Measurements from ENCODE around the gene DHRS7C. TPM values are rescaled to one million over a fixed set of nuclear protein-coding genes. Genes with fewer than 3 reads are reported as not detected.

The DHRS7C gene, protein sequence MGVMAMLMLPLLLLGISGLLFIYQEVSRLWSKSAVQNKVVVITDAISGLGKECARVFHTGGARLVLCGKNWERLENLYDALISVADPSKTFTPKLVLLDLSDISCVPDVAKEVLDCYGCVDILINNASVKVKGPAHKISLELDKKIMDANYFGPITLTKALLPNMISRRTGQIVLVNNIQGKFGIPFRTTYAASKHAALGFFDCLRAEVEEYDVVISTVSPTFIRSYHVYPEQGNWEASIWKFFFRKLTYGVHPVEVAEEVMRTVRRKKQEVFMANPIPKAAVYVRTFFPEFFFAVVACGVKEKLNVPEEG
- total RNA-seq (under 1 TPM in 1 of 2 donors, not detected in 1; 0.28 TPM), polyA plus RNA-seq (under 1 TPM in 1 of 2 donors, not detected in 1; 0.26 TPM)

DNA sequence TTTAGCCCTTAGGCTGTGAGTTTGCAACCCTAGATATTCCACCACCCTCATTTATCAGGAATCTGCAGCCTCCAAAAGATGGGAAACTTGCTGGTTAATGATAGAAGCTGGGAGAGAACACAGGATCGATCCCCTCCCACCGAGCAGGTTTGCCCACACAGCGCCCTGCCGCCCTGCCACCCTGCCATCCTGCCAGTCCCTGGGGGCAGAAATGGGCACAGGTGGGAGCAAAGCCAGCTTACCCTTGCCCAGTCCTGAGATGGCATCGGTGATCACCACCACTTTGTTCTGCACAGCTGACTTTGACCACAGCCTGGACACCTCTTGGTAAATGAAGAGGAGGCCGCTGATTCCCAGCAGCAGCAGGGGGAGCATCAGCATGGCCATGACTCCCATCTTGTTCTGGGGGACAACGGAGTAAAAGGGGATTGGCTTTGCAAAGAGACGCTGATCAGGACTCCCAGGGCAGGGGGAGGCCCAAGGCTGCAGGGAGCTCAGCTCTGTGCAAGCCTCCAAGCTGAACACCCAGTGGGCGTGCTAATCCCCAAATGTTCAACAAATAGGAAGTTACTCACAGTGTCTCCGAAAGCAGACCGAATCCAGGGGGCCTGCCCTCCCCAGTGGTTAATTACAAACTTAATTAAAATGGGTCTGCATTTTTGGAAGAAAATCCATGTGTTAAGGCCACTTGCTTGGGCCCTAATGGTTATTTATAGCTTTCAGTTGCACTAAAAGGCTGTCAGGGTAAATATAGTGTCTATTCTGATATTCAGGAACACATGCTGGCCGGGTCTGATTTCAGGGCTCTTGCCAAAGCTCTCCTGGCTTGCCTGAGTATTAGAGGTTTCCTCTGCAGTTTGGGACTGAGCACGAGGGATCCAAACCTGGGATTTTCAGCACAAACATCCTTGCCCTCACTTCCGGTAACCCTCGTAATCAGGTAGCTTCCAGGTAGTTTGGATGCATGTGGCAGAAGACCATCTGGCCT, at the start of gene DHRS7C:
Gene DHRS7C (minus strand): TSS at position 704 of the 988 bp plus-strand sequence. CDS start 308 bp downstream, at position 396.
- Histone ChIP-seq H3K9ac (ENCODE audit: low read depth in 1 of 2, low read length in 2 of 2) (no peak within 1 kb of the TSS), H3K9me3 (ENCODE audit: control insufficient read depth in 4 of 4, low read length in 3 of 4) (no peaks in the 10 kb centered on the region), H3K4me1 (ENCODE audit: control insufficient read depth in 4 of 4, insufficient read depth in 4 of 4, low read length in 3 of 4) (no peaks in the 10 kb centered on the region), H3K4me3 (ENCODE audit: low read depth in 1 of 3, low read length in 3 of 3) (no peak within 1 kb of the TSS), H3K36me3 (ENCODE audit: control insufficient read depth in 4 of 4, insufficient read depth in 3 of 4, low read depth in 1 of 4, low read length in 3 of 4) (no peaks in the 10 kb centered on the region), H3K27ac (ENCODE audit: low read depth in 1 of 2, low read length in 2 of 2) (no peak within 1 kb of the TSS), H3K27me3 (ENCODE audit: control insufficient read depth in 4 of 4, insufficient read depth in 4 of 4, low read length in 3 of 4) (peaks cover 0 to 3% (median 0%) of the 10 kb centered on the region in 4 donors)
- WGBS = 77% methylated on average over 15 of the region's 15 CpGs
- no peak for DNase-seq (ENCODE audit: low spot score)
- TF ChIP-seq FOXA1 (IDR thresholded peaks at IDR 0.05) (no peak), RXRA (IDR thresholded peaks at IDR 0.05) (no peak), JUND (IDR thresholded peaks at IDR 0.05) (no peak), HNF4A (conservative IDR thresholded peaks at IDR 0.05) (no peak), FOXA2 (IDR thresholded peaks at IDR 0.05) (no peak), HNF4G (IDR thresholded peaks at IDR 0.05) (no peak), GABPA (IDR thresholded peaks at IDR 0.05 in 1 of 2, conservative IDR thresholded peaks at IDR 0.05 in 1 of 2) (no peak), EGR1 (IDR thresholded peaks at IDR 0.05; ENCODE audit: low read depth in 2 of 2) (no peak)
- TF ChIP-seq, protein P1, sequence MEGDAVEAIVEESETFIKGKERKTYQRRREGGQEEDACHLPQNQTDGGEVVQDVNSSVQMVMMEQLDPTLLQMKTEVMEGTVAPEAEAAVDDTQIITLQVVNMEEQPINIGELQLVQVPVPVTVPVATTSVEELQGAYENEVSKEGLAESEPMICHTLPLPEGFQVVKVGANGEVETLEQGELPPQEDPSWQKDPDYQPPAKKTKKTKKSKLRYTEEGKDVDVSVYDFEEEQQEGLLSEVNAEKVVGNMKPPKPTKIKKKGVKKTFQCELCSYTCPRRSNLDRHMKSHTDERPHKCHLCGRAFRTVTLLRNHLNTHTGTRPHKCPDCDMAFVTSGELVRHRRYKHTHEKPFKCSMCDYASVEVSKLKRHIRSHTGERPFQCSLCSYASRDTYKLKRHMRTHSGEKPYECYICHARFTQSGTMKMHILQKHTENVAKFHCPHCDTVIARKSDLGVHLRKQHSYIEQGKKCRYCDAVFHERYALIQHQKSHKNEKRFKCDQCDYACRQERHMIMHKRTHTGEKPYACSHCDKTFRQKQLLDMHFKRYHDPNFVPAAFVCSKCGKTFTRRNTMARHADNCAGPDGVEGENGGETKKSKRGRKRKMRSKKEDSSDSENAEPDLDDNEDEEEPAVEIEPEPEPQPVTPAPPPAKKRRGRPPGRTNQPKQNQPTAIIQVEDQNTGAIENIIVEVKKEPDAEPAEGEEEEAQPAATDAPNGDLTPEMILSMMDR (IDR thresholded peaks at IDR 0.05; ENCODE audit: low read depth, low read length, missing input control) = no peak
- TF ChIP-seq, protein P2, sequence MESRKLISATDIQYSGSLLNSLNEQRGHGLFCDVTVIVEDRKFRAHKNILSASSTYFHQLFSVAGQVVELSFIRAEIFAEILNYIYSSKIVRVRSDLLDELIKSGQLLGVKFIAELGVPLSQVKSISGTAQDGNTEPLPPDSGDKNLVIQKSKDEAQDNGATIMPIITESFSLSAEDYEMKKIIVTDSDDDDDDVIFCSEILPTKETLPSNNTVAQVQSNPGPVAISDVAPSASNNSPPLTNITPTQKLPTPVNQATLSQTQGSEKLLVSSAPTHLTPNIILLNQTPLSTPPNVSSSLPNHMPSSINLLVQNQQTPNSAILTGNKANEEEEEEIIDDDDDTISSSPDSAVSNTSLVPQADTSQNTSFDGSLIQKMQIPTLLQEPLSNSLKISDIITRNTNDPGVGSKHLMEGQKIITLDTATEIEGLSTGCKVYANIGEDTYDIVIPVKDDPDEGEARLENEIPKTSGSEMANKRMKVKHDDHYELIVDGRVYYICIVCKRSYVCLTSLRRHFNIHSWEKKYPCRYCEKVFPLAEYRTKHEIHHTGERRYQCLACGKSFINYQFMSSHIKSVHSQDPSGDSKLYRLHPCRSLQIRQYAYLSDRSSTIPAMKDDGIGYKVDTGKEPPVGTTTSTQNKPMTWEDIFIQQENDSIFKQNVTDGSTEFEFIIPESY (IDR thresholded peaks at IDR 0.05) = no peak
- TF ChIP-seq, protein P3, sequence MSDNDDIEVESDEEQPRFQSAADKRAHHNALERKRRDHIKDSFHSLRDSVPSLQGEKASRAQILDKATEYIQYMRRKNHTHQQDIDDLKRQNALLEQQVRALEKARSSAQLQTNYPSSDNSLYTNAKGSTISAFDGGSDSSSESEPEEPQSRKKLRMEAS (IDR thresholded peaks at IDR 0.05) = no peak

DNA sequence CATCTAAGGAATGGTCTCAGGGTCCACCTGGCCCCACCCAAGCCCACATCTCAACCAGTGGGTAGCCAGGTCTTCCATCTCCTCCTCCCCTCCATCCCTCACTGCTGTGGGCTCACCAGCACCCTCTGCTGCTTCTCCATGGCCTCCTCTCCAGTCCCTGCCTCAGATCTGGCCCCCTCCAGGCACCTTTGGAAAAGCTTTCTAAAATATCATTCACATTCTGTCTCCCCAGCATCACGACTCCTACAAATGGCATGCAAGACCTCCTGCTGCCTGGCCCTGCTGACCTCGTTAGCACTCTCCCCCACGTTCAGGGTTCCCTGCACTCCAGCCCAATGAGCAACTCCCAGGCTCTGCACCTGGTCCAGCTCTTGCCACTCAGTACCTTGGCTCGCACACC, 48.0 kb upstream of the DHRS7C start:
- Histone ChIP-seq H3K9ac (ENCODE audit: low read depth in 1 of 2, low read length in 2 of 2) (no peak overlapping the region), H3K4me1 (ENCODE audit: control insufficient read depth in 4 of 4, insufficient read depth in 4 of 4, low read length in 3 of 4) (peaks cover 0 to 10% (median 9%) of the 10 kb centered on the region in 4 donors), H3K27me3 (ENCODE audit: control insufficient read depth in 4 of 4, insufficient read depth in 4 of 4, low read length in 3 of 4) (no peaks in the 10 kb centered on the region), H3K9me3 (ENCODE audit: control insufficient read depth in 4 of 4, low read length in 3 of 4) (no peaks in the 10 kb centered on the region), H3K36me3 (ENCODE audit: control insufficient read depth in 4 of 4, insufficient read depth in 3 of 4, low read depth in 1 of 4, low read length in 3 of 4) (no peaks in the 10 kb centered on the region), H3K4me3 (ENCODE audit: low read depth in 1 of 3, low read length in 3 of 3) (no peak overlapping the region), H3K27ac (ENCODE audit: low read depth in 1 of 2, low read length in 2 of 2) (no peak overlapping the region)
- no peak for DNase-seq (ENCODE audit: low spot score)
- WGBS = 72% methylated on average over 4 of the region's 4 CpGs
- TF ChIP-seq NR2F2 (IDR thresholded peaks at IDR 0.05) (no peak), FOXA2 (IDR thresholded peaks at IDR 0.05) (no peak), SP1 (IDR thresholded peaks at IDR 0.05) (no peak), EGR1 (IDR thresholded peaks at IDR 0.05; ENCODE audit: low read depth in 2 of 2) (no peak), FOXA1 (IDR thresholded peaks at IDR 0.05) (no peak), HNF4G (IDR thresholded peaks at IDR 0.05) (no peak), RXRA (IDR thresholded peaks at IDR 0.05) (no peak), JUND (IDR thresholded peaks at IDR 0.05) (no peak), HNF4A (conservative IDR thresholded peaks at IDR 0.05) (no peak), GABPA (IDR thresholded peaks at IDR 0.05 in 1 of 2, conservative IDR thresholded peaks at IDR 0.05 in 1 of 2) (no peak), YY1 (IDR thresholded peaks at IDR 0.05) (no peak), RAD21 (IDR thresholded peaks at IDR 0.05) (no peak), TAF1 (conservative IDR thresholded peaks at IDR 0.05) (no peak)
- TF ChIP-seq, protein P1 (IDR thresholded peaks at IDR 0.05; ENCODE audit: low read depth, low read length, missing input control) = no peak
- TF ChIP-seq, protein P4, sequence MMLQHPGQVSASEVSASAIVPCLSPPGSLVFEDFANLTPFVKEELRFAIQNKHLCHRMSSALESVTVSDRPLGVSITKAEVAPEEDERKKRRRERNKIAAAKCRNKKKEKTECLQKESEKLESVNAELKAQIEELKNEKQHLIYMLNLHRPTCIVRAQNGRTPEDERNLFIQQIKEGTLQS (IDR thresholded peaks at IDR 0.05) = no peak
- TF ChIP-seq, protein P5, sequence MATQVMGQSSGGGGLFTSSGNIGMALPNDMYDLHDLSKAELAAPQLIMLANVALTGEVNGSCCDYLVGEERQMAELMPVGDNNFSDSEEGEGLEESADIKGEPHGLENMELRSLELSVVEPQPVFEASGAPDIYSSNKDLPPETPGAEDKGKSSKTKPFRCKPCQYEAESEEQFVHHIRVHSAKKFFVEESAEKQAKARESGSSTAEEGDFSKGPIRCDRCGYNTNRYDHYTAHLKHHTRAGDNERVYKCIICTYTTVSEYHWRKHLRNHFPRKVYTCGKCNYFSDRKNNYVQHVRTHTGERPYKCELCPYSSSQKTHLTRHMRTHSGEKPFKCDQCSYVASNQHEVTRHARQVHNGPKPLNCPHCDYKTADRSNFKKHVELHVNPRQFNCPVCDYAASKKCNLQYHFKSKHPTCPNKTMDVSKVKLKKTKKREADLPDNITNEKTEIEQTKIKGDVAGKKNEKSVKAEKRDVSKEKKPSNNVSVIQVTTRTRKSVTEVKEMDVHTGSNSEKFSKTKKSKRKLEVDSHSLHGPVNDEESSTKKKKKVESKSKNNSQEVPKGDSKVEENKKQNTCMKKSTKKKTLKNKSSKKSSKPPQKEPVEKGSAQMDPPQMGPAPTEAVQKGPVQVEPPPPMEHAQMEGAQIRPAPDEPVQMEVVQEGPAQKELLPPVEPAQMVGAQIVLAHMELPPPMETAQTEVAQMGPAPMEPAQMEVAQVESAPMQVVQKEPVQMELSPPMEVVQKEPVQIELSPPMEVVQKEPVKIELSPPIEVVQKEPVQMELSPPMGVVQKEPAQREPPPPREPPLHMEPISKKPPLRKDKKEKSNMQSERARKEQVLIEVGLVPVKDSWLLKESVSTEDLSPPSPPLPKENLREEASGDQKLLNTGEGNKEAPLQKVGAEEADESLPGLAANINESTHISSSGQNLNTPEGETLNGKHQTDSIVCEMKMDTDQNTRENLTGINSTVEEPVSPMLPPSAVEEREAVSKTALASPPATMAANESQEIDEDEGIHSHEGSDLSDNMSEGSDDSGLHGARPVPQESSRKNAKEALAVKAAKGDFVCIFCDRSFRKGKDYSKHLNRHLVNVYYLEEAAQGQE (IDR thresholded peaks at IDR 0.05) = no peak
- TF ChIP-seq, protein P3 (IDR thresholded peaks at IDR 0.05) = no peak
